Esophagus squamous epithelium (tissue), 4 donors: ENCODE results near the gene EGFL6.

Experiments used
- POLR2A ChIP-seq, 4 donors: fragments of 450-650 bp; IDR thresholded peaks; one replicate each; pipeline ENCODE4 v1.6.1; 2017; ENCODE audit warnings: antibody characterized with exemption in 4 of 4, mild to moderate bottlenecking in 4 of 4, moderate library complexity in 3 of 4
- TF ChIP-seq, protein P1 (sequence below), 6 experiments: fragments of 450-650 bp in 4 of 6; fragments of 200-600 bp in 2 of 6; sonication (generic) in 2 of 6; IDR thresholded peaks; one replicate each; pipeline ENCODE4 v1.5.1; 2016 to 2019; ENCODE audit warnings: antibody characterized with exemption in 6 of 6, mild to moderate bottlenecking in 4 of 6, moderate library complexity in 4 of 6

DNA sequence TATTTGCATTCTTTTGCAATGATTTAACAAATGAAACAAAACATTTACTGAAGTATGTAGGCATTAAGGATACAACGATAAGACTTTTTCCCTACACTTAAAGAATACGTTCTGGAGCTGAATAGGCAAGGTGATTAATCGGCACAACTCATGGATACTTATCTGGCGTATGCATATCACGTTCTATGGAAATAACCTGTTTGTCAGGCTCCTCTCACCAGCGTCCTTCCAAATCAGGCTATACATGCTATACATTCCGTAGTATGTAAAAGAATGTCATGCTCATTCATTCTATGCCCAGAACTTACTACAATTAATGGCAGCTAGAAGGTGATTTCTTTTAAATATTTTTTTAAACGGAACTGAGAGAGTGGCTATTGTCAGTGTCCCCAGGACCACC lies 57.9 kb downstream of the EGFL6 start:
- no peak for TF ChIP-seq POLR2A (IDR thresholded peaks at IDR 0.05)
- TF ChIP-seq, protein P1, sequence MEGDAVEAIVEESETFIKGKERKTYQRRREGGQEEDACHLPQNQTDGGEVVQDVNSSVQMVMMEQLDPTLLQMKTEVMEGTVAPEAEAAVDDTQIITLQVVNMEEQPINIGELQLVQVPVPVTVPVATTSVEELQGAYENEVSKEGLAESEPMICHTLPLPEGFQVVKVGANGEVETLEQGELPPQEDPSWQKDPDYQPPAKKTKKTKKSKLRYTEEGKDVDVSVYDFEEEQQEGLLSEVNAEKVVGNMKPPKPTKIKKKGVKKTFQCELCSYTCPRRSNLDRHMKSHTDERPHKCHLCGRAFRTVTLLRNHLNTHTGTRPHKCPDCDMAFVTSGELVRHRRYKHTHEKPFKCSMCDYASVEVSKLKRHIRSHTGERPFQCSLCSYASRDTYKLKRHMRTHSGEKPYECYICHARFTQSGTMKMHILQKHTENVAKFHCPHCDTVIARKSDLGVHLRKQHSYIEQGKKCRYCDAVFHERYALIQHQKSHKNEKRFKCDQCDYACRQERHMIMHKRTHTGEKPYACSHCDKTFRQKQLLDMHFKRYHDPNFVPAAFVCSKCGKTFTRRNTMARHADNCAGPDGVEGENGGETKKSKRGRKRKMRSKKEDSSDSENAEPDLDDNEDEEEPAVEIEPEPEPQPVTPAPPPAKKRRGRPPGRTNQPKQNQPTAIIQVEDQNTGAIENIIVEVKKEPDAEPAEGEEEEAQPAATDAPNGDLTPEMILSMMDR (IDR thresholded peaks at IDR 0.05) = no peak
